Stimulated activated effector memory CD8-positive, alpha-beta T cell treated with anti-CD3 and anti-CD28 coated beads, Interleukin-12 subunit alpha, Interleukin-12 subunit beta, amount 100 ng/mL, for 72 hours (primary cell): ENCODE results near the gene ZMAT5.
A peak's percentile ranks its signal among the peaks of the same experiment; 100 is the strongest.

Experiments
- ATAC-seq: fragments of 150-1000 bp; cut with Tn5 transposase; 2 replicates; pipeline ENCODE4 v1.10.0; 2021
- DNase-seq, 2 donors: peaks; one replicate each; pipeline ENCODE4 v3.0.0; 2021 to 2022; ENCODE audit warnings: low spot score in 2 of 2
- H3K27ac Mint-ChIP-seq: one replicate; pipeline ENCODE4 v1.8.0; 2022; ENCODE audit warnings: mild to moderate bottlenecking, mixed read lengths
- H3K36me3 Mint-ChIP-seq: one replicate; pipeline ENCODE4 v1.8.0; 2022; ENCODE audit warnings: mild to moderate bottlenecking, mixed read lengths
- H3K4me1 Mint-ChIP-seq: one replicate; pipeline ENCODE4 v1.8.0; 2022; ENCODE audit warnings: mixed read lengths
- H3K4me3 Mint-ChIP-seq: one replicate; pipeline ENCODE4 v1.8.0; 2022; ENCODE audit warnings: mild to moderate bottlenecking, mixed read lengths
- H3K9me3 Mint-ChIP-seq: one replicate; pipeline ENCODE4 v1.8.0; 2022; ENCODE audit warnings: mixed read lengths

Gene ZMAT5

DNA sequence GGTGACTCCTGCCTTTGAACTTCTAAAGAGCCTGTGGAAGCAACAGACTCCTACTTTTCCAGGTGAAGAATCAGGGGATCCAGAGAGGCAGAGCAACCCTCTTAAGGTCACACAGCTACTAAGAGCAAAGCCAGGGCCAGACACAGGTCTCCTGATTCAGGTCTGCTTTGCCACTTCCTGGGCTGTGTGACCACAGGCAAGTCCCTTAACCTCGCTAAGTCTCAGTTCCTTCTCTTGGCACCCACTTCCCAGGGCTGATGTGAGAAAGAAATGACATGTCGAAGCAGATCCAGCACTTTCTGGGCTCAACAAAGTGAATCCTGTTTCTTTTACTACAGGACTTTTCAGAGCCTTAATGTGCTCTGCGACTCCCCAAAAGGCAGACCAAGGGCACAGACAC is 30.5 kb upstream of the ZMAT5 start:
- H3K4me3 Mint-ChIP-seq: no peak overlapping the region
- H3K27ac Mint-ChIP-seq: peak overlapping the region; percentile 65
- H3K36me3 Mint-ChIP-seq: peaks cover 84% of the 10 kb centered on the region
- peaks cover 8% of the 10 kb centered on the region for H3K4me1 Mint-ChIP-seq
- DNase-seq (no peak), ATAC-seq (peak; percentile 65)
- H3K9me3 Mint-ChIP-seq: no peaks in the 10 kb centered on the region

DNA sequence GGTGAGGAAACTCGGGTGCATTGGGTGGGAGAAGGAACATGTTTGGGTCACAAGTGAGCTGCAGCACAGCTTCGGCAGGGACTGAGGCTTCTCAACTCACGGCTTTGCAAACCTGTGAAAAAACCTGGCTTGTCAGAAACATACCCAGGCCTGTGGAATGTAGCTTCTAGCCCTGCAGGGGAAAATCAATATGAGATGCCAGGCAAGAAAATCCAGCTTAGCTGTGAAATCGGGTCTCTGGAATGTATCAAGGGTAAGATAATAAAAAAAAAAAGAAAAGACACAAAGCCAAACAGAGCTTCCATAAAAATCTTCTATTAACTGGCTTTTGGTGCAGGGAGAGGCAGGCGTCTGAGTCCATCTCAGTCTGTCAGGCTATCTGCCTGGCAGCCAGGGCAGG is 28.9 kb upstream of the ZMAT5 start:
- Mint-ChIP-seq H3K27ac (no peak overlapping the region), H3K9me3 (no peaks in the 10 kb centered on the region), H3K4me1 (peaks cover 8% of the 10 kb centered on the region), H3K4me3 (no peak overlapping the region), H3K36me3 (peaks cover 84% of the 10 kb centered on the region)
- ATAC-seq: no peak
- DNase-seq: no peak

GRCh38 chr22:29793396-29793795 is 26.6 kb upstream of the ZMAT5 start:
- no peak overlapping the region for H3K27ac Mint-ChIP-seq
- H3K4me3 Mint-ChIP-seq: no peak overlapping the region
- H3K36me3 Mint-ChIP-seq: peaks cover 90% of the 10 kb centered on the region
- H3K4me1 Mint-ChIP-seq: peaks cover 7% of the 10 kb centered on the region
- ATAC-seq (no peak), DNase-seq (no peak)
- H3K9me3 Mint-ChIP-seq: no peaks in the 10 kb centered on the region

GRCh38 chr22:29790061-29790460 is 23.3 kb upstream of the ZMAT5 start:
- Mint-ChIP-seq H3K27ac (peak overlapping the region; percentile 55), H3K36me3 (peaks cover 69% of the 10 kb centered on the region), H3K9me3 (no peaks in the 10 kb centered on the region), H3K4me3 (no peak overlapping the region), H3K4me1 (no peaks in the 10 kb centered on the region)
- no peak for ATAC-seq
- DNase-seq: no peak

DNA sequence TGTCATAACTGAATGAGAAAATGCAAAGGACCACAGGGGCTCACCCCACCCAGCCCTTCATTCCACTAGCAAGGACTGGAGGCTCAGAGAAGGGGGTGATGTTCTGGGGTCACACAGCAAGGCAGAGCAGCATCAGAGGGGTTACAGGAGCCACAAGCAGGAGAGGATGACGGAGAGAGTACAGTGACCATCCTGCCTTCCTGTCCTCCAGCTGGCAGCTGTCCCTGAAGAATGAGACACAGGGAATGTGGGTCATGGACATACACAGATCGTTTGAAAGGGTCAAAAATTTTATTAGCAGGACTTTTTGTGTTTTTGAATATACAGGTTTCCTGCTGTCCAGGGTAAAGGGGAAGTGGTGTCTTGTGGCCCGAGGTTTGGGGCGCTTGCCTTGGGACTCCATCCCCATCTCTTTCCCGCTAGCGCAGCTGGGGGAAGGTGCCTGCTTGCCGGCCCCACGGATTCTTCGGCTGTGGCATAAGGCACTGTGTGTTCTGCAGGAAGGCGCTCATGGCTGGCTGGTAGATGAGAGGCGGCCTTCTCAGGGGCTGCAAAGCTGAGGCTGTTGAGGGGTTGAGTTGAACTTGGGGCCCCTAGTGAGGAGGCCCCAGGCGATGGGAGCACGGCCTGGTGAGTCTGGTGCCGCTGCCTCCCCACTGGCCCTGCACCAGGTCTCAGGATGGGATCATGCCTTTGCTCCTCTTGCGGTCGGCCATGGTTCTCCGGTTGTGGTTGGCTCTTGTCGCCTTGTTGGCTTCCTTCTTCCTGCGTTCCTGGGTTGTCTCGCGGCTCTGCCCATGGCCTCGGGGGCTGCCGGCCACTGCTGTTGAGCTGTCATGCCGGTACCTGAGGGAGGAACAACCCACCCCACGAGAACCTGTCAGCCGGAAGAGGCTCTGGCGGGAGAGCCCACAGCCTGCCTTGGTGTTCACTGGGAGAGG is 21.8 kb upstream of the ZMAT5 start:
- no peak for ATAC-seq
- H3K27ac Mint-ChIP-seq: no peak overlapping the region
- H3K4me3 Mint-ChIP-seq: no peak overlapping the region
- no peak for DNase-seq
- no peaks in the 10 kb centered on the region for H3K9me3 Mint-ChIP-seq
- peaks cover 59% of the 10 kb centered on the region for H3K36me3 Mint-ChIP-seq
- H3K4me1 Mint-ChIP-seq: no peaks in the 10 kb centered on the region

DNA sequence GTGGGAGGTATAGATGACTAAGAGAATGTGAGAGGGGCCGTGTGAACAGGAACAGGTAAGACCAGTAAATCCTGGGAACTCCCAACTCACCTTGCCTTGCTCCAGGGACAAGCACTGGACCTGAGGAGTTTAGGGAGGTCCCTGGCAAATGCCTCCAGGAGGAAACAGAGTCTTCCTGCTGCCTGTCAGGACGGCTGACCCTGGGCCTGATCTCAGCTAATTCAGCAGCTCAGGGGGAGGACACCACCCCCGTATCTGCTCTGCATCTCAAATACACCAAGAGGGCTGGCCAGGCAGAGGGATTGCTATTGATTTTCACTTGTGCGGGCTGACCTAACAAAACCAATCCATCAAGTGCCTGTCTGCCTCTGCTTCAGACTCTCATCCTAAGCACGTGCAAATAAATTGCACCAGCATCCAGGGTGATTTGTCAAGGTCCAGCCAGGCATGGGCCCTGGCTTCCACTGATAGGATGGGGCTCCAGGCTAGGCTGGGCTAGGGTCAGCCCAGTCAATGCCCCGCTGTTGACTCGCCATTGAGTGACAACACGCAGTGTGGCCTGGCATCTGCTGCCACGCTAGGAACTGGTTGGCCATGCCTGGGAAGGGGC is 20.7 kb upstream of the ZMAT5 start:
- Mint-ChIP-seq H3K4me3 (no peak overlapping the region), H3K27ac (no peak overlapping the region), H3K9me3 (no peaks in the 10 kb centered on the region), H3K36me3 (peaks cover 50% of the 10 kb centered on the region), H3K4me1 (no peaks in the 10 kb centered on the region)
- DNase-seq (no peak), ATAC-seq (peak; percentile 38)

DNA sequence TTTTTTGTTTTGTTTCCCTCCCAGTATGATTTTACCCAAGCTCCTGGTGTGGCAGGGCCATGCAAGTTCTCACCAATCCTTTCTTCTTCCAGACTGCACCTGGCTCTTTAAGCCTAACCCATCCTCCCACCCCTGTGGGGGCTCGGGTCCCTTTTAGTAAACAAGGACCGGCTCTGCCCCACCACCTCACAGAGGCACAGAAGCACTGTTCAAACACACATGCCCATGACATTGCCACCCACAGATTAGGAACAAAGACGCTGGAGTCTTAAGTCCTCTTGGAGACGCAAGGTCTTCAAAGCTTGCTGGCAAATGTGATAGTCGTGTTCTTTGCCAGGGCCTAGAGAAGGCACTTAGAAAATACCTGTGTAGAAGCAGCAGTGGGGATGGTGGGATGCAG is 19.2 kb upstream of the ZMAT5 start:
- Mint-ChIP-seq H3K36me3 (peaks cover 36% of the 10 kb centered on the region), H3K27ac (no peak overlapping the region), H3K4me1 (no peaks in the 10 kb centered on the region), H3K4me3 (no peak overlapping the region), H3K9me3 (no peaks in the 10 kb centered on the region)
- ATAC-seq (no peak), DNase-seq (no peak)

- ATAC-seq: no peak
- H3K36me3 Mint-ChIP-seq: peaks cover 22% of the 10 kb centered on the region
- no peaks in the 10 kb centered on the region for H3K9me3 Mint-ChIP-seq
- no peak overlapping the region for H3K27ac Mint-ChIP-seq
- H3K4me3 Mint-ChIP-seq: no peak overlapping the region
- DNase-seq: no peak
- no peaks in the 10 kb centered on the region for H3K4me1 Mint-ChIP-seq
These were observed 17.9 kb upstream of the ZMAT5 start for GRCh38 chr22:29784451-29785361.

DNA sequence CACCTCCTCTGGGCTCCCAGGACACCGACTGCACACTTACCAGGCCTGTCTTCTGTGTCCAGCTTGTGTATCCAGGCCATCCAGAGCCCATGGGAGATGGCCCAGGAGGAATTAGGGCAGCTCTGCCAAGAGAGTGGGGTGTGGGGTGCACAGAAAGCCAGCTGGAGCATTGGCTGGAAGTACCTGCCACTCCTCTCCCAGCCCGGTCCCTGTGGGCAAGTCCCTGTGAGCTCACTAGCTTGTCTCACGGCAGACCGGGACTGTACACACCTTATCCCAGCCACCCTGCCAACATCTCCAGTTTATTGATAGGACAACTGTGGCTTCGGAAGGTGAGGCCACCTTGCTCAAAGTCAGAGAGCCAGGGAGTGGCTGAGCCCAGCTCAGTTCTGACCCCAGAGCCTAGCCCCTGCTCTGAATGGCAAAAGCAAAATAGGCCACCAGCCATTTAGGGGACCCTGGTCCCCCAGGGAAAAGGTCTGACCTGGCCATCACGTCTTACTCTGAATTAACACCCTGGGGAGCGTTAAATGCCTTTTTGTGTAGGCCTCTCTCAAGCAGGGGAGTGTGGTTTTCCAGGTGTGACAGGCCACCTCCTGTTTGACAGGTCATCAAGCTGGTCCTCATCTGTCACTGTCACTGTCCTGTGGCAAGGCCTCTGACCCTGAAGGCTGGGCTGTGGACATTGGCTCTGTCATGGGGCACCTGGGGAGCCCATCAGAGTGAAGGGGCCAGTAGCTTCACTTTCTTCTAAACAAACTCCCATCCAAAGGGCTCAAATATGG is 15.4 kb upstream of the ZMAT5 start:
- H3K4me1 Mint-ChIP-seq: no peaks in the 10 kb centered on the region
- DNase-seq (no peak), ATAC-seq (no peak)
- peak overlapping the region; percentile 14 for H3K27ac Mint-ChIP-seq
- H3K36me3 Mint-ChIP-seq: peaks cover under 1% of the 10 kb centered on the region
- no peaks in the 10 kb centered on the region for H3K9me3 Mint-ChIP-seq
- H3K4me3 Mint-ChIP-seq: no peak overlapping the region

- no peaks in the 10 kb centered on the region for H3K36me3 Mint-ChIP-seq
- H3K9me3 Mint-ChIP-seq: no peaks in the 10 kb centered on the region
- no peak for ATAC-seq
- no peak overlapping the region for H3K27ac Mint-ChIP-seq
- no peaks in the 10 kb centered on the region for H3K4me1 Mint-ChIP-seq
- DNase-seq: no peak
- no peak overlapping the region for H3K4me3 Mint-ChIP-seq
These were observed 14.2 kb upstream of the ZMAT5 start for GRCh38 chr22:29780748-29781676.

- Mint-ChIP-seq H3K27ac (no peak overlapping the region), H3K36me3 (no peaks in the 10 kb centered on the region), H3K4me1 (no peaks in the 10 kb centered on the region), H3K4me3 (no peak overlapping the region), H3K9me3 (no peaks in the 10 kb centered on the region)
- no peak for ATAC-seq
- no peak for DNase-seq
These were observed 13.4 kb upstream of the ZMAT5 start for GRCh38 chr22:29780220-29780619.

GRCh38 chr22:29773233-29773632 is 6.4 kb upstream of the ZMAT5 start:
- ATAC-seq (no peak), DNase-seq (no peak)
- no peak overlapping the region for H3K4me3 Mint-ChIP-seq
- H3K4me1 Mint-ChIP-seq: peaks cover 7% of the 10 kb centered on the region
- no peaks in the 10 kb centered on the region for H3K9me3 Mint-ChIP-seq
- no peak overlapping the region for H3K27ac Mint-ChIP-seq
- peaks cover 31% of the 10 kb centered on the region for H3K36me3 Mint-ChIP-seq

DNA sequence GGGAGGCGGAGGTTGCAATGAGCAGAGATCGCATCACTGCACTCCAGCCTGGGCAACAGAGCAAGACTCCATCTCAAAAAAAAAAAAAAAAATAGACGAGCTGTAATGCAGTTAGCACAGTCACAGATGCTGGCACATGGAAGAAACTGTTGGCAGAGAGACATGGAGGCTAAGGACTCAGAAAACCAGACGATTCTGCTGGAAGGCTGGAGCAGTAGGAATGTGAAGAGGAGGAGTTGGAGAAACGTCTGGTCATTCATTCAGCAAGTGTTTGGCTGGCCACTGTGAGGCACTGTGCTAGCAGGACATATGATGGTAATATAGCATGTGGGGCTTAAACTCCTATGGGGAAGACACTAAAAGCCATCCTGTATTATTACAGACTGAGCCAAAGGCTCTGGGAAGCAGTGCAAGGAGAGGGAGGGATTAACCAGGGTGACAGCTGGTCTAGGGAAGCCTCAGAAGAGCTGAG is 5.4 kb upstream of the ZMAT5 start:
- H3K4me1 Mint-ChIP-seq: peaks cover 18% of the 10 kb centered on the region
- no peak for DNase-seq
- ATAC-seq: no peak
- H3K9me3 Mint-ChIP-seq: no peaks in the 10 kb centered on the region
- peaks cover 37% of the 10 kb centered on the region for H3K36me3 Mint-ChIP-seq
- no peak overlapping the region for H3K4me3 Mint-ChIP-seq
- no peak overlapping the region for H3K27ac Mint-ChIP-seq
